ENCODE measurements around the gene VN1R4.
"Not testable (repeated sequence)": the region's sequence is repeated elsewhere in the genome, so short reads cannot be mapped to it uniquely, and the experiment has no call there.

The VN1R4 gene

GRCh38 chr19:53267623-53268022 is at the start of gene VN1R4:
Gene VN1R4 (minus strand): TSS chr19:53267723. CDS start chr19:53267665, 58 bp downstream.
- DNase-seq = not testable (repeated sequence)

- DNase-seq = no peak
Observed at GRCh38 chr19:53311897-53312296, 44.4 kb upstream of the VN1R4 start.

GRCh38 chr19:53311044-53311443 is 43.5 kb upstream of the VN1R4 start:
- no peak for DNase-seq

GRCh38 chr19:53308339-53308811 is 40.9 kb upstream of the VN1R4 start:
- no peak for DNase-seq

- DNase-seq = not testable (repeated sequence)
Observed at GRCh38 chr19:53301341-53301740, 33.8 kb upstream of the VN1R4 start.

GRCh38 chr19:53294786-53295441 is 27.4 kb upstream of the VN1R4 start:
- no peak for DNase-seq

GRCh38 chr19:53290758-53291549 is 23.4 kb upstream of the VN1R4 start:
- no peak for DNase-seq

- no peak for DNase-seq
Observed at GRCh38 chr19:53285087-53285486, 17.6 kb upstream of the VN1R4 start.

GRCh38 chr19:53281947-53282346 is 14.4 kb upstream of the VN1R4 start:
- DNase-seq = not testable (repeated sequence)

- no peak for DNase-seq
Observed at GRCh38 chr19:53275480-53275879, 8.0 kb upstream of the VN1R4 start.

- DNase-seq = no peak
Observed at GRCh38 chr19:53272044-53272443, 4.5 kb upstream of the VN1R4 start.

- not testable (repeated sequence) for DNase-seq
Observed at GRCh38 chr19:53269861-53270260, 2.3 kb upstream of the VN1R4 start.

- DNase-seq = not testable (repeated sequence)
Observed at GRCh38 chr19:53257715-53258342, 9.7 kb downstream of the VN1R4 start, which contains the start of gene VN1R2. Gene VN1R2 (plus strand): TSS chr19:53258292. CDS start chr19:53258376, 84 bp downstream.

- peak; percentile 72 for DNase-seq
Observed at GRCh38 chr19:53254411-53255341, 12.8 kb downstream of the VN1R4 start, which contains the start of gene ZNF677. Gene ZNF677 (minus strand): TSS chr19:53254873. CDS start chr19:53251550, 3,323 bp downstream.

GRCh38 chr19:53246498-53246897 is 21.0 kb downstream of the VN1R4 start:
- no peak for DNase-seq

GRCh38 chr19:53237114-53237777 is 30.3 kb downstream of the VN1R4 start:
- no peak for DNase-seq

- DNase-seq = no peak
Observed at GRCh38 chr19:53224606-53225005, 42.9 kb downstream of the VN1R4 start.

- not testable (repeated sequence) for DNase-seq
Observed at GRCh38 chr19:53222716-53223115, 44.8 kb downstream of the VN1R4 start.

All from activated CD4-positive, alpha-beta T cell treated with anti-CD3 and anti-CD28 coated beads, Interleukin-2, amount 50 U/mL, for 16 hours (primary cell).